Loucy (cell line): Measurements from ENCODE around the gene SCN10A.

Experiments used
- H2AFZ ChIP-seq: fragments of 200-600 bp; sonication (generic); 2 replicates; pipeline ENCODE4 v1.6.0; 2016; ENCODE audit warnings: antibody characterized with exemption, mild to moderate bottlenecking, low read length, moderate library complexity
- H3F3A ChIP-seq: fragments of 200-600 bp; 2 replicates; pipeline ENCODE4 v1.6.0; 2016; ENCODE audit warnings: antibody characterized with exemption, low read depth, mild to moderate bottlenecking
- H3K27me3 ChIP-seq: fragments of 200-600 bp; sonication (generic); 2 replicates; pipeline ENCODE4 v1.6.1; 2014; ENCODE audit warnings: low read length, mild to moderate bottlenecking; ENCODE audit not compliant: insufficient read depth, poor library complexity, severe bottlenecking
- H3K36me3 ChIP-seq: fragments of 200-600 bp; sonication (generic); 2 replicates; pipeline ENCODE4 v1.6.1; 2016; ENCODE audit warnings: low read length; ENCODE audit not compliant: insufficient read depth
- H3K4me1 ChIP-seq: fragments of 200-600 bp; sonication (generic); 2 replicates; pipeline ENCODE4 v1.5.1; 2014; ENCODE audit warnings: low read length, mild to moderate bottlenecking; ENCODE audit not compliant: insufficient read depth, poor library complexity, severe bottlenecking
- H3K4me2 ChIP-seq: fragments of 200-600 bp; sonication (generic); 2 replicates; pipeline ENCODE4 v1.6.0; 2014; ENCODE audit warnings: antibody characterized with exemption, low read length, low read depth, mild to moderate bottlenecking; ENCODE audit not compliant: poor library complexity, severe bottlenecking
- H3K4me3 ChIP-seq: fragments of 200-600 bp; sonication (generic); 2 replicates; pipeline ENCODE4 v1.5.1; 2014; ENCODE audit warnings: low read length, mild to moderate bottlenecking, mixed read lengths; ENCODE audit not compliant: poor library complexity, severe bottlenecking
- H3K79me2 ChIP-seq: fragments of 200-600 bp; sonication (generic); 2 replicates; pipeline ENCODE4 v1.6.1; 2014; ENCODE audit warnings: low read length; ENCODE audit not compliant: insufficient read depth
- H3K9ac ChIP-seq: fragments of 200-600 bp; sonication (generic); 2 replicates; pipeline ENCODE4 v1.6.0; 2014; ENCODE audit warnings: mild to moderate bottlenecking, low read depth, low read length, moderate library complexity; ENCODE audit not compliant: poor library complexity, severe bottlenecking
- H3K9me2 ChIP-seq: fragments of 200-600 bp; sonication (generic); replicated peaks from 2 replicates; pipeline ENCODE4 v1.6.1; 2016; ENCODE audit warnings: low read depth, low read length, mixed read lengths
- H3K9me3 ChIP-seq: fragments of 200-600 bp; sonication (generic); 2 replicates; pipeline ENCODE4 v1.6.1; 2014; ENCODE audit warnings: mild to moderate bottlenecking, antibody characterized with exemption, low read length, low read depth; ENCODE audit not compliant: insufficient read depth
- H4K20me1 ChIP-seq: fragments of 200-600 bp; sonication (generic); 2 replicates; pipeline ENCODE4 v1.6.0; 2014; ENCODE audit warnings: antibody characterized with exemption, low read length, mild to moderate bottlenecking; ENCODE audit not compliant: insufficient read depth, poor library complexity, severe bottlenecking
- EZH2phosphoT487 ChIP-seq: fragments of 200-600 bp; IDR thresholded peaks from 2 replicates; pipeline ENCODE4 v1.6.1; 2018; ENCODE audit warnings: antibody characterized with exemption, mild to moderate bottlenecking, moderate library complexity, borderline replicate concordance
- TF ChIP-seq, protein P1 (sequence below): fragments of 200-600 bp; sonication (generic); conservative IDR thresholded peaks from 2 replicates; pipeline ENCODE4 v1.5.1; 2014; ENCODE audit warnings: mild to moderate bottlenecking, antibody characterized with exemption, low read length

Gene SCN10A

DNA sequence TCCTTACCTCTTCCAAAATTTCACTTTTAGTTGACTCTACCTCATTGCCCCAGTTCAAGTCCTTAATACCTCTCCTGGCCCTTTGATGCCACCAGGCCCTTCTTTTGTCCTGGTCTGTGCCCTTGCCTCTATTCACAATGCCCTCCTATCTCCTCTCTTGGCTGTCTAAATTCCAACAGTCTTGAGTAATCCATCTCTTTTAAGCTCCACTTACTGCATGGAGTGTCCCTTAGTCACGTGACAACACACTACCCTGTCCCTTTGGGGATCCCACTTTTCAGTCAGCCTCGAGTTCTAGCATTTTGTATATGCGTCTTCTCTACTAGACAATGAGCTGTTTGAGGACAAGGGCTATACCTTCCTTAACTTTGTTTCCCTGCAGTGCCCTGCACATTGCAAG lies 113.8 kb downstream of the SCN10A start:
- Histone ChIP-seq H3K4me2 (no peak overlapping the region), H3K4me3 (no peak overlapping the region), H3K27me3 (no peaks in the 10 kb centered on the region), H4K20me1 (no peaks in the 10 kb centered on the region), H3K9me2 (no peaks in the 10 kb centered on the region), H3F3A (no peaks in the 10 kb centered on the region), H3K79me2 (no peaks in the 10 kb centered on the region), H3K36me3 (no peaks in the 10 kb centered on the region), H3K4me1 (no peaks in the 10 kb centered on the region), H3K9me3 (no peaks in the 10 kb centered on the region), H2AFZ (no peak overlapping the region), H3K9ac (no peak overlapping the region)
- TF ChIP-seq EZH2phosphoT487: no peak

DNA sequence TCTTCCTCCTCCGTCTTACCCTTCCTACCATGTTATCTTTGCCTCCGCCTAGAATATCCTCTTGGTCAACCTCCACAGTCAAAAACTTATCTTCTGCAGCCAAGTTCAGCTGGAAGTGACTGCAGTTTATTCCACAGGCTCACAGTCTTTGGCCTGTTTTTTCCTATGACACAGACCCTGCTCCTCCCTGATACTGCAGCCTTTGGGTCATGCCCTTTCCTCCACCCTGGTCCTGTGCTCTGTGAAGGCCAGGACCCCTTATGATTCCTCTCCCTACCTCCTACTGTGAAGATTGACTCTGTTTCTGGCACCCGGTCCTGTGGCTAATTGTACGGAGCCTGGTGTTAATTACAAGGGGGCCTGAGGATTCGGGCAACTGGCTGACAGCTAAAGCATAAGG lies 117.3 kb downstream of the SCN10A start:
- H3K9me2 ChIP-seq: no peaks in the 10 kb centered on the region
- TF ChIP-seq, protein P1, sequence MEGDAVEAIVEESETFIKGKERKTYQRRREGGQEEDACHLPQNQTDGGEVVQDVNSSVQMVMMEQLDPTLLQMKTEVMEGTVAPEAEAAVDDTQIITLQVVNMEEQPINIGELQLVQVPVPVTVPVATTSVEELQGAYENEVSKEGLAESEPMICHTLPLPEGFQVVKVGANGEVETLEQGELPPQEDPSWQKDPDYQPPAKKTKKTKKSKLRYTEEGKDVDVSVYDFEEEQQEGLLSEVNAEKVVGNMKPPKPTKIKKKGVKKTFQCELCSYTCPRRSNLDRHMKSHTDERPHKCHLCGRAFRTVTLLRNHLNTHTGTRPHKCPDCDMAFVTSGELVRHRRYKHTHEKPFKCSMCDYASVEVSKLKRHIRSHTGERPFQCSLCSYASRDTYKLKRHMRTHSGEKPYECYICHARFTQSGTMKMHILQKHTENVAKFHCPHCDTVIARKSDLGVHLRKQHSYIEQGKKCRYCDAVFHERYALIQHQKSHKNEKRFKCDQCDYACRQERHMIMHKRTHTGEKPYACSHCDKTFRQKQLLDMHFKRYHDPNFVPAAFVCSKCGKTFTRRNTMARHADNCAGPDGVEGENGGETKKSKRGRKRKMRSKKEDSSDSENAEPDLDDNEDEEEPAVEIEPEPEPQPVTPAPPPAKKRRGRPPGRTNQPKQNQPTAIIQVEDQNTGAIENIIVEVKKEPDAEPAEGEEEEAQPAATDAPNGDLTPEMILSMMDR: no peak
- no peak for TF ChIP-seq EZH2phosphoT487
- H3K79me2 ChIP-seq: no peaks in the 10 kb centered on the region
- no peak overlapping the region for H2AFZ ChIP-seq
- H3K36me3 ChIP-seq: no peaks in the 10 kb centered on the region
- H3K4me3 ChIP-seq: no peak overlapping the region
- H3K4me1 ChIP-seq: no peaks in the 10 kb centered on the region
- no peak overlapping the region for H3K4me2 ChIP-seq
- H3K9ac ChIP-seq: no peak overlapping the region
- H3F3A ChIP-seq: no peaks in the 10 kb centered on the region
- H4K20me1 ChIP-seq: no peaks in the 10 kb centered on the region
- no peaks in the 10 kb centered on the region for H3K27me3 ChIP-seq
- no peaks in the 10 kb centered on the region for H3K9me3 ChIP-seq

DNA sequence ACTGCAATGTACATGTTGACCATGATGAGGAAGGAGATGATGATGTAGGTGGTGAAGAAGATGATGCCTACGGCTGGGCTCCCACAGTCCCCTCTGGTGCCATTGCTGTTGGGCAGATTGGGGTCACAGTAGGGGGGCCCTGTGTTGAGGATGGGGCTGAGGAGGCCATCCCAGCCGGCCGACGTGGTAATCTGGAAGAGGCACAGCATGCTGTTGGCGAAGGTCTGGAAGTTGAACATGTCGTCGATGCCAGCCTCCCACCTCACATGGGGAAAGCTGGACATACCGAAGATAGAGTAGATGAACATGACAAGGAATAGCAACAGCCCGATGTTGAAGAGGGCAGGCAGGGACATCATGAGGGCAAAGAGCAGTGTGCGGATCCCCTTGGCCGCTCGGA lies 118.0 kb downstream of the SCN10A start:
- no peak overlapping the region for H3K4me3 ChIP-seq
- H3K9me2 ChIP-seq: no peaks in the 10 kb centered on the region
- no peaks in the 10 kb centered on the region for H3K27me3 ChIP-seq
- no peaks in the 10 kb centered on the region for H3K4me1 ChIP-seq
- TF ChIP-seq, protein P1: no peak
- TF ChIP-seq EZH2phosphoT487: no peak
- no peaks in the 10 kb centered on the region for H3K79me2 ChIP-seq
- no peaks in the 10 kb centered on the region for H3K36me3 ChIP-seq
- H3K9me3 ChIP-seq: no peaks in the 10 kb centered on the region
- no peak overlapping the region for H3K4me2 ChIP-seq
- H2AFZ ChIP-seq: no peak overlapping the region
- H4K20me1 ChIP-seq: no peaks in the 10 kb centered on the region
- no peaks in the 10 kb centered on the region for H3F3A ChIP-seq
- no peak overlapping the region for H3K9ac ChIP-seq

DNA sequence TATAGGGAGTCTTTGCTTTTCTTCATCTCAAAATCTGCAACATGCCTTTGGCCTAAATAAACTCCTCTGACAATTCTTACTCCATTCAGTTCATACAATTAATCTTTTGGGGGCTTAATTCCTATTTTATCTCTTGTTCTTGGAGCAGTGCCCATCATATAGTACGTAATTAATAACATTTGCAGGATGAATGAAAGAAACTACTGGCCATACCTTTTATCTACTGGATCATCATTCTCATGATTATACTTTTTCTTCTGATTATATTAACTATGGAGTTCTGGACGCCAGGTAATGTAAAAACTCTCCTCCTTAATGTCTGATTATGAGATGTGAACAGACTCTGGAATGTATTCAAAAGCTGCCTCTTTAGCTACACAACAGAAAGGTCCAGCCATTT lies 120.0 kb downstream of the SCN10A start:
- TF ChIP-seq, protein P1: no peak
- TF ChIP-seq EZH2phosphoT487: no peak
- H3K4me1 ChIP-seq: no peaks in the 10 kb centered on the region
- H3K79me2 ChIP-seq: no peaks in the 10 kb centered on the region
- no peaks in the 10 kb centered on the region for H4K20me1 ChIP-seq
- no peak overlapping the region for H3K4me3 ChIP-seq
- H3K9me2 ChIP-seq: no peaks in the 10 kb centered on the region
- H3K9me3 ChIP-seq: no peaks in the 10 kb centered on the region
- H2AFZ ChIP-seq: no peak overlapping the region
- no peak overlapping the region for H3K4me2 ChIP-seq
- no peaks in the 10 kb centered on the region for H3K36me3 ChIP-seq
- no peaks in the 10 kb centered on the region for H3K27me3 ChIP-seq
- H3F3A ChIP-seq: no peaks in the 10 kb centered on the region
- no peak overlapping the region for H3K9ac ChIP-seq
